ENCODE measurements around the gene DAGLA. TPM values are rescaled to one million over a fixed set of nuclear protein-coding genes. Genes with fewer than 3 reads are reported as not detected.

Gene DAGLA
- total and polyA plus RNA-seq, 2 experiments from 2014 or later: 2.1 to 6.3 TPM

- H3K4me1 ChIP-seq (ENCODE audit: low read depth): no peaks in the 10 kb centered on the region
- H3K27ac ChIP-seq: no peak overlapping the region
Measured at GRCh38 chr11:61694602-61694939, 14.4 kb downstream of the DAGLA start.

GRCh38 chr11:61694946-61695706, 14.9 kb downstream of the DAGLA start:
- Histone ChIP-seq H3K27ac (no peak overlapping the region), H3K36me3 (no peaks in the 10 kb centered on the region), H3K27me3 (no peaks in the 10 kb centered on the region), H3K4me1 (ENCODE audit: low read depth) (peaks cover 4% of the 10 kb centered on the region), H3K4me3 (no peak overlapping the region), H3K9me3 (ENCODE audit: low read depth) (no peaks in the 10 kb centered on the region)
- peak; percentile 12 for TF ChIP-seq CTCF (IDR thresholded peaks at IDR 0.05; ENCODE audit: low read depth, low read length)
- peak in 1 of 2 donors; percentile 36 for DNase-seq (ENCODE audit: low read depth in 1 of 2, low spot score in 1 of 2)

More at GRCh38 chr11:61694602-61694939, 14.4 kb downstream of the DAGLA start:
- DNase-seq (ENCODE audit: low read depth in 1 of 2, low spot score in 1 of 2): no peak
- no peaks in the 10 kb centered on the region for H3K36me3 ChIP-seq
- H3K27me3 ChIP-seq: no peaks in the 10 kb centered on the region
- no peak for TF ChIP-seq CTCF (IDR thresholded peaks at IDR 0.05; ENCODE audit: low read depth, low read length)
- no peaks in the 10 kb centered on the region for H3K9me3 ChIP-seq (ENCODE audit: low read depth)
- no peak overlapping the region for H3K4me3 ChIP-seq

GRCh38 chr11:61695917-61696316, 15.7 kb downstream of the DAGLA start:
- no peaks in the 10 kb centered on the region for H3K36me3 ChIP-seq
- peaks cover 9% of the 10 kb centered on the region for H3K4me1 ChIP-seq (ENCODE audit: low read depth)
- no peak overlapping the region for H3K27ac ChIP-seq
- peak; percentile 14 for TF ChIP-seq CTCF (IDR thresholded peaks at IDR 0.05; ENCODE audit: low read depth, low read length)
- peak in 1 of 2 donors; percentile 69 for DNase-seq (ENCODE audit: low read depth in 1 of 2, low spot score in 1 of 2)
- no peaks in the 10 kb centered on the region for H3K9me3 ChIP-seq (ENCODE audit: low read depth)
- H3K4me3 ChIP-seq: no peak overlapping the region
- no peaks in the 10 kb centered on the region for H3K27me3 ChIP-seq

- Histone ChIP-seq H3K4me1 (ENCODE audit: low read depth) (peaks cover 9% of the 10 kb centered on the region), H3K27ac (no peak overlapping the region)
Measured at GRCh38 chr11:61696602-61697001, 16.4 kb downstream of the DAGLA start.

GRCh38 chr11:61697078-61697502, 16.9 kb downstream of the DAGLA start:
- no peak for TF ChIP-seq CTCF (IDR thresholded peaks at IDR 0.05; ENCODE audit: low read depth, low read length)
- H3K27me3 ChIP-seq: no peaks in the 10 kb centered on the region
- no peaks in the 10 kb centered on the region for H3K9me3 ChIP-seq (ENCODE audit: low read depth)
- no peak overlapping the region for H3K4me3 ChIP-seq
- H3K36me3 ChIP-seq: no peaks in the 10 kb centered on the region
- H3K27ac ChIP-seq: no peak overlapping the region
- peaks cover 9% of the 10 kb centered on the region for H3K4me1 ChIP-seq (ENCODE audit: low read depth)
- no peak for DNase-seq (ENCODE audit: low read depth in 1 of 2, low spot score in 1 of 2)

More at GRCh38 chr11:61696602-61697001, 16.4 kb downstream of the DAGLA start:
- DNase-seq (ENCODE audit: low read depth in 1 of 2, low spot score in 1 of 2): peak in 1 of 2 donors; percentile 39
- Histone ChIP-seq H3K27me3 (no peaks in the 10 kb centered on the region), H3K9me3 (ENCODE audit: low read depth) (no peaks in the 10 kb centered on the region), H3K4me3 (no peak overlapping the region), H3K36me3 (no peaks in the 10 kb centered on the region)
- no peak for TF ChIP-seq CTCF (IDR thresholded peaks at IDR 0.05; ENCODE audit: low read depth, low read length)
